GM10266 (cell line): ENCODE measurements around the gene IGSF21.

Source experiments
- DNase-seq: peaks from one replicate; pipeline ENCODE4 v3.0.0; 2012; ENCODE audit errors: extremely low spot score
- TF ChIP-seq, protein P1 (sequence below): IDR thresholded peaks from 2 replicates; pipeline ENCODE4 v1.5.1; 2012; ENCODE audit warnings: mild to moderate bottlenecking, low read depth; ENCODE audit not compliant: control insufficient read depth, insufficient read depth; ENCODE audit errors: missing control alignments

Gene IGSF21

DNA sequence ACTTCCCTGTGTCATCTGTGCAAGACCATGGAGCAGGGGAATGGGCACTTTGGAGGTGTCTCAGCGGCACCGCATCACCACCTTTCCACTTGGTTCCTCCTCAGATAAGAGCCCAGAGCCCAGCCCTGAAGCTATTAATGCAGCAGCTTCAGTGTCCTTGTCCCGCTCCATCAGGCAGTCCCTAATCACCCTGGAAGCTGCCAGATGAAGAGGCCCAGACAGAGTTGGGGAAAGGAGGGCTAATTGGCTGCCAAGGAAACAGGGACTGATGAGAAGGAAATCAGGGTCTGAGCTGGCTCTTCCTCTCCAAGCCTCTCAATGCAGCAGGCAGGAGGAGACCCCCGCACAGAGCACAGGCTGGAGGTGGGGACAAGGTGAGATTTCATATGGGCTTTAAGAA lies 290.0 kb downstream of the IGSF21 start:
- TF ChIP-seq, protein P1, sequence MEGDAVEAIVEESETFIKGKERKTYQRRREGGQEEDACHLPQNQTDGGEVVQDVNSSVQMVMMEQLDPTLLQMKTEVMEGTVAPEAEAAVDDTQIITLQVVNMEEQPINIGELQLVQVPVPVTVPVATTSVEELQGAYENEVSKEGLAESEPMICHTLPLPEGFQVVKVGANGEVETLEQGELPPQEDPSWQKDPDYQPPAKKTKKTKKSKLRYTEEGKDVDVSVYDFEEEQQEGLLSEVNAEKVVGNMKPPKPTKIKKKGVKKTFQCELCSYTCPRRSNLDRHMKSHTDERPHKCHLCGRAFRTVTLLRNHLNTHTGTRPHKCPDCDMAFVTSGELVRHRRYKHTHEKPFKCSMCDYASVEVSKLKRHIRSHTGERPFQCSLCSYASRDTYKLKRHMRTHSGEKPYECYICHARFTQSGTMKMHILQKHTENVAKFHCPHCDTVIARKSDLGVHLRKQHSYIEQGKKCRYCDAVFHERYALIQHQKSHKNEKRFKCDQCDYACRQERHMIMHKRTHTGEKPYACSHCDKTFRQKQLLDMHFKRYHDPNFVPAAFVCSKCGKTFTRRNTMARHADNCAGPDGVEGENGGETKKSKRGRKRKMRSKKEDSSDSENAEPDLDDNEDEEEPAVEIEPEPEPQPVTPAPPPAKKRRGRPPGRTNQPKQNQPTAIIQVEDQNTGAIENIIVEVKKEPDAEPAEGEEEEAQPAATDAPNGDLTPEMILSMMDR, result no peak

GRCh38 chr1:18398791-18399530 lies 291.4 kb downstream of the IGSF21 start:
- TF ChIP-seq, protein P1, result no peak
- no peak for DNase-seq

More for the DNA sequence above, 290.0 kb downstream of the IGSF21 start:
- no peak for DNase-seq

GRCh38 chr1:18400347-18401102 lies 292.9 kb downstream of the IGSF21 start:
- DNase-seq, result no peak

DNA sequence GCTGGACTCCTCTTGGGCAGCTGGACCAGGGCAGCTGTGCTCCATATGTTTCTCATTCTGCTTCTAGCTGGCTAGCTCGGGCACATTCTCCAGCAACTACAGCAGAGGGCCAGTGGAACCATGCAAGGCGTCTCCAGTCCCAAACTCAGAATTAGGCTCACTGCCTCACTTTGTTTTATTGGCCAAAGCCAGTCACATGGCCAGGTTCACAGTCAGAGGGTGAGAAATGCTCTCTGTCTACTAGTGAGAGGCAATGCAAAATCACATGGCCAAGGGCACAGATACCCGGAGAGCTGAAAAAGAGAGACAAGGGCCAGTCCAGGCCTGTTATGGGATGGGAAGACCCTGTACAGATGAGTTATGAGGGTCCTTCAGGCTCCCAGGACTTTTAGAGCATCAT lies 294.3 kb downstream of the IGSF21 start:
- no peak for DNase-seq

More at GRCh38 chr1:18400347-18401102, 292.9 kb downstream of the IGSF21 start:
- TF ChIP-seq, protein P1, result no peak

GRCh38 chr1:18404460-18404859 lies 296.9 kb downstream of the IGSF21 start:
- no peak for DNase-seq
- TF ChIP-seq, protein P1, result no peak

More for the DNA sequence above, 294.3 kb downstream of the IGSF21 start:
- TF ChIP-seq, protein P1, result no peak

GRCh38 chr1:18407166-18408045 lies 299.8 kb downstream of the IGSF21 start:
- no peak for DNase-seq

More at GRCh38 chr1:18407166-18408045, 299.8 kb downstream of the IGSF21 start:
- TF ChIP-seq, protein P1, result no peak
